ENCODE results near the gene MAGEB1.

DNA sequence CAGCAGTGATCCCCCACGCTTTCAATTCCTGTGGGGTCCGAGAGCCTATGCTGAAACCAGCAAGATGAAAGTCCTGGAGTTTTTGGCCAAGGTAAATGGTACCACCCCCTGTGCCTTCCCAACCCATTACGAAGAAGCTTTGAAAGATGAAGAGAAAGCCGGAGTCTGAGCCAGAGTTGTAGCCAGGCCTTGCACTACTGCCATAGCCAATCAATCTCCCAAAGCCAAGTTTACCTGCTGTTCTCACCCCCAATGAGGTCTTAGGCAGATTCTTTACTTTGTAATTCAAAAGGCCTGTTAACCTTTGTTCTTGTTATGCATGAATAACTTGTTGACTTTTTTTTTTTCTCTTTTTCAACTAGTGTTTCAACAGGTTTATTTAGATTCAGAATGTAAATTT lies 27.6 kb upstream of the MAGEB1 start:
- TF ChIP-seq POLR2A (IDR thresholded peaks at IDR 0.05), result no peak
- TF ChIP-seq, protein P1, sequence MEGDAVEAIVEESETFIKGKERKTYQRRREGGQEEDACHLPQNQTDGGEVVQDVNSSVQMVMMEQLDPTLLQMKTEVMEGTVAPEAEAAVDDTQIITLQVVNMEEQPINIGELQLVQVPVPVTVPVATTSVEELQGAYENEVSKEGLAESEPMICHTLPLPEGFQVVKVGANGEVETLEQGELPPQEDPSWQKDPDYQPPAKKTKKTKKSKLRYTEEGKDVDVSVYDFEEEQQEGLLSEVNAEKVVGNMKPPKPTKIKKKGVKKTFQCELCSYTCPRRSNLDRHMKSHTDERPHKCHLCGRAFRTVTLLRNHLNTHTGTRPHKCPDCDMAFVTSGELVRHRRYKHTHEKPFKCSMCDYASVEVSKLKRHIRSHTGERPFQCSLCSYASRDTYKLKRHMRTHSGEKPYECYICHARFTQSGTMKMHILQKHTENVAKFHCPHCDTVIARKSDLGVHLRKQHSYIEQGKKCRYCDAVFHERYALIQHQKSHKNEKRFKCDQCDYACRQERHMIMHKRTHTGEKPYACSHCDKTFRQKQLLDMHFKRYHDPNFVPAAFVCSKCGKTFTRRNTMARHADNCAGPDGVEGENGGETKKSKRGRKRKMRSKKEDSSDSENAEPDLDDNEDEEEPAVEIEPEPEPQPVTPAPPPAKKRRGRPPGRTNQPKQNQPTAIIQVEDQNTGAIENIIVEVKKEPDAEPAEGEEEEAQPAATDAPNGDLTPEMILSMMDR (IDR thresholded peaks at IDR 0.05), result no peak

Data from right lobe of liver (tissue), 4 donors.